DOHH2 (cell line): ENCODE measurements around the gene PIK3CB.

Experiments used
- H3F3A ChIP-seq: fragments of 200-600 bp; sonication (generic), shearing (Covaris generic); 2 replicates; pipeline ENCODE4 v1.6.0; 2016; ENCODE audit warnings: antibody characterized with exemption, mild to moderate bottlenecking; ENCODE audit not compliant: control insufficient read depth, insufficient read depth
- H3K27ac ChIP-seq: fragments of 200-600 bp; sonication (generic); 2 replicates; pipeline ENCODE4 v1.5.1; 2014; ENCODE audit warnings: low read depth, mild to moderate bottlenecking, low read length, moderate library complexity
- H3K27me3 ChIP-seq: fragments of 200-600 bp; sonication (generic); 2 replicates; pipeline ENCODE4 v1.6.1; 2014; ENCODE audit warnings: mild to moderate bottlenecking, low read length, mixed read lengths; ENCODE audit not compliant: control insufficient read depth
- H3K36me3 ChIP-seq: fragments of 200-600 bp; sonication (generic); 2 replicates; pipeline ENCODE4 v1.6.1; 2014; ENCODE audit warnings: mild to moderate bottlenecking, low read length, moderate library complexity, mixed read lengths; ENCODE audit not compliant: control insufficient read depth
- H3K4me1 ChIP-seq: fragments of 200-600 bp; sonication (generic); 2 replicates; pipeline ENCODE4 v1.6.1; 2014; ENCODE audit warnings: mild to moderate bottlenecking, low read length, mixed read lengths; ENCODE audit not compliant: control insufficient read depth
- H3K4me2 ChIP-seq: fragments of 200-600 bp; sonication (generic); 2 replicates; pipeline ENCODE4 v1.6.0; 2014; ENCODE audit warnings: mild to moderate bottlenecking, low read length, moderate library complexity
- H3K4me3 ChIP-seq: fragments of 200-600 bp; sonication (generic); 2 replicates; pipeline ENCODE4 v1.5.1; 2014; ENCODE audit warnings: mild to moderate bottlenecking, low read length, mixed read lengths
- H3K79me2 ChIP-seq: fragments of 200-600 bp; sonication (generic); 2 replicates; pipeline ENCODE4 v1.6.1; 2014; ENCODE audit warnings: mild to moderate bottlenecking, low read length, mixed read lengths; ENCODE audit not compliant: control insufficient read depth
- H3K9me2 ChIP-seq: fragments of 200-600 bp; sonication (generic); replicated peaks from 2 replicates; pipeline ENCODE4 v1.6.1; 2014; ENCODE audit warnings: mild to moderate bottlenecking, low read length, mixed read lengths; ENCODE audit not compliant: control insufficient read depth
- H3K9me3 ChIP-seq: fragments of 200-600 bp; sonication (generic); 2 replicates; pipeline ENCODE4 v1.6.1; 2014; ENCODE audit warnings: antibody characterized with exemption, low read length, mixed read lengths; ENCODE audit not compliant: control insufficient read depth, insufficient read depth
- H4K20me1 ChIP-seq: fragments of 200-600 bp; sonication (generic); 2 replicates; pipeline ENCODE4 v1.6.0; 2014; ENCODE audit warnings: low read depth, mild to moderate bottlenecking, antibody characterized with exemption, low read length, moderate library complexity; ENCODE audit not compliant: control insufficient read depth, insufficient read depth
- EZH2phosphoT487 ChIP-seq: fragments of 200-600 bp; sonication (generic); IDR thresholded peaks from 2 replicates; pipeline ENCODE4 v1.6.1; 2017; ENCODE audit warnings: borderline replicate concordance, mild to moderate bottlenecking, antibody characterized with exemption, low read length, moderate library complexity, mixed read lengths
- TF ChIP-seq, protein P1 (sequence below): fragments of 200-600 bp; sonication (generic); IDR thresholded peaks from one replicate; pipeline ENCODE4 v1.5.1; 2014; ENCODE audit warnings: antibody characterized with exemption, mild to moderate bottlenecking, low read depth, low read length; ENCODE audit not compliant: poor library complexity, severe bottlenecking

Gene PIK3CB

GRCh38 chr3:138873471-138874278 is 38.9 kb upstream of the PIK3CB start:
- Histone ChIP-seq H3F3A (no peaks in the 10 kb centered on the region), H3K27me3 (0 out of 2 replicates have a peak, but pooled peaks cover 3% of the 10 kb centered on the region), H3K27ac (no peak overlapping the region), H3K9me2 (no peaks in the 10 kb centered on the region), H4K20me1 (no peaks in the 10 kb centered on the region), H3K4me2 (no peak overlapping the region), H3K4me3 (no peak overlapping the region), H3K4me1 (peaks cover 4% of the 10 kb centered on the region), H3K9me3 (no peaks in the 10 kb centered on the region), H3K79me2 (no peaks in the 10 kb centered on the region), H3K36me3 (no peaks in the 10 kb centered on the region)
- no peak for TF ChIP-seq EZH2phosphoT487
- TF ChIP-seq, protein P1, sequence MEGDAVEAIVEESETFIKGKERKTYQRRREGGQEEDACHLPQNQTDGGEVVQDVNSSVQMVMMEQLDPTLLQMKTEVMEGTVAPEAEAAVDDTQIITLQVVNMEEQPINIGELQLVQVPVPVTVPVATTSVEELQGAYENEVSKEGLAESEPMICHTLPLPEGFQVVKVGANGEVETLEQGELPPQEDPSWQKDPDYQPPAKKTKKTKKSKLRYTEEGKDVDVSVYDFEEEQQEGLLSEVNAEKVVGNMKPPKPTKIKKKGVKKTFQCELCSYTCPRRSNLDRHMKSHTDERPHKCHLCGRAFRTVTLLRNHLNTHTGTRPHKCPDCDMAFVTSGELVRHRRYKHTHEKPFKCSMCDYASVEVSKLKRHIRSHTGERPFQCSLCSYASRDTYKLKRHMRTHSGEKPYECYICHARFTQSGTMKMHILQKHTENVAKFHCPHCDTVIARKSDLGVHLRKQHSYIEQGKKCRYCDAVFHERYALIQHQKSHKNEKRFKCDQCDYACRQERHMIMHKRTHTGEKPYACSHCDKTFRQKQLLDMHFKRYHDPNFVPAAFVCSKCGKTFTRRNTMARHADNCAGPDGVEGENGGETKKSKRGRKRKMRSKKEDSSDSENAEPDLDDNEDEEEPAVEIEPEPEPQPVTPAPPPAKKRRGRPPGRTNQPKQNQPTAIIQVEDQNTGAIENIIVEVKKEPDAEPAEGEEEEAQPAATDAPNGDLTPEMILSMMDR = no peak

DNA sequence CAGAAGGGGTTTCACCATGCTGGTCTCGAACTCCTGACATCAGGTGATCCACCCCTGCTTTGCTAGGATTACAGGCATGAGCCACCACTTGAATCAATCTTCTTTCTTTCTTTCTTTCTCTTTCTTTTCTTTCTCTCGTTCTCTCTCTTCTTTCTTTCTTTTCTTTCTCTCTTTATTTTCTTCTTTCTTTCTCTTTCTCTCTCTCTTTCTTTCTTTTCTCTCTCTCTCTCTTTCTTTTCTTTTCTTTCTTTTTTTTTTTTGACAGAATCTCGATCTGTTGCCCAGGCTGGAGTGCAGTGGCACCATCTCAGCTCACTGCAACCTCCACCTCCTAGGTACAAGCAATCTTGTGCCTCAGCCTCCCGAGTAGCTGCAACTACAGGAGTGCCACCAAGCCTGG is 37.9 kb upstream of the PIK3CB start:
- Histone ChIP-seq H3K79me2 (no peaks in the 10 kb centered on the region), H3K9me3 (no peaks in the 10 kb centered on the region), H3K27me3 (0 out of 2 replicates have a peak, but pooled peaks cover 3% of the 10 kb centered on the region), H3F3A (no peaks in the 10 kb centered on the region), H3K4me2 (no peak overlapping the region), H4K20me1 (no peaks in the 10 kb centered on the region), H3K4me3 (no peak overlapping the region), H3K9me2 (no peaks in the 10 kb centered on the region), H3K4me1 (peaks cover 4% of the 10 kb centered on the region), H3K27ac (no peak overlapping the region), H3K36me3 (no peaks in the 10 kb centered on the region)
- TF ChIP-seq, protein P1 = no peak
- no peak for TF ChIP-seq EZH2phosphoT487

DNA sequence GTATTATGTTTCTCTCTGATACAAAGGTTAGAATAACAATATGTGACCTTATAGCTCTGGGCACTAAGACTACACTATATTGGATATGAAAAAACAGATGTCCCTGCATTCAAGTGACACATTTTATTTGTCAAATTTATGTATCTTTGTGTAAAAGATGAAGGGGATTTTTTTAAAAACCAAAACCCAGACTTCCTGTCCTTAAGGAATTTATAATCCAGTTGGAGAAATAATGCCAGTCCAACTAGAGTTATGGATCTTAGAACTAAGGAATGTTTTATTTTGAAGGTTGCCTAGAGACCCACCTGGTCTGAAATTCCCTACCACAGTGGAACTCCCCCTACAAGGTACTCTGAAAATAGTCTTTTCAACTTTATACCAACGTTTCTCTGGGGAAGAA is 33.3 kb upstream of the PIK3CB start:
- no peaks in the 10 kb centered on the region for H3K79me2 ChIP-seq
- no peak overlapping the region for H3K4me3 ChIP-seq
- H3K27me3 ChIP-seq = no peaks in the 10 kb centered on the region
- H3K36me3 ChIP-seq = no peaks in the 10 kb centered on the region
- H3K4me2 ChIP-seq = no peak overlapping the region
- no peaks in the 10 kb centered on the region for H3K9me3 ChIP-seq
- no peaks in the 10 kb centered on the region for H3K9me2 ChIP-seq
- H3F3A ChIP-seq = no peaks in the 10 kb centered on the region
- no peaks in the 10 kb centered on the region for H4K20me1 ChIP-seq
- no peak overlapping the region for H3K27ac ChIP-seq
- peaks cover 4% of the 10 kb centered on the region; the same call in 1 of the 2 replicates for H3K4me1 ChIP-seq
- TF ChIP-seq EZH2phosphoT487 = no peak
- TF ChIP-seq, protein P1 = no peak
